Measurements from ENCODE around the gene CD69.

CD69 gene

DNA sequence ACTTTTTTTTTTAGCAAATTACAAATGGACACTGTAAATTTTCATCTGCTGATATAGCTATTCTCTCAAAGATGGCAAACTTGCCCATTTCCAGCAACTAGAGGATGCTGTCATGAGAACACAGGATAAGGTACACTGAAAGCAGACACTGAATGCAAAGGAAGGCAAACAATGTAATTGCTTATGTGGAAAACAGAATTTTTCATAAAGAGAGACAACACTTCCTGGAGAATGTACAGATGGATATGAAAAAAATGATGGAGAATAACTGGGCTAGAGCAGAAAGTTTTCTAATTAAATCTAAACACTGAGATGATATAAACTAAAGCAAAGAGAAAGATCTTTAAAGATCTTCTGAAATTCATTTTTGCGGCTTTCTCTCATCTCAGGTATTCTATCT, 581 bp downstream of the CD69 start:
- TF ChIP-seq, protein P1, sequence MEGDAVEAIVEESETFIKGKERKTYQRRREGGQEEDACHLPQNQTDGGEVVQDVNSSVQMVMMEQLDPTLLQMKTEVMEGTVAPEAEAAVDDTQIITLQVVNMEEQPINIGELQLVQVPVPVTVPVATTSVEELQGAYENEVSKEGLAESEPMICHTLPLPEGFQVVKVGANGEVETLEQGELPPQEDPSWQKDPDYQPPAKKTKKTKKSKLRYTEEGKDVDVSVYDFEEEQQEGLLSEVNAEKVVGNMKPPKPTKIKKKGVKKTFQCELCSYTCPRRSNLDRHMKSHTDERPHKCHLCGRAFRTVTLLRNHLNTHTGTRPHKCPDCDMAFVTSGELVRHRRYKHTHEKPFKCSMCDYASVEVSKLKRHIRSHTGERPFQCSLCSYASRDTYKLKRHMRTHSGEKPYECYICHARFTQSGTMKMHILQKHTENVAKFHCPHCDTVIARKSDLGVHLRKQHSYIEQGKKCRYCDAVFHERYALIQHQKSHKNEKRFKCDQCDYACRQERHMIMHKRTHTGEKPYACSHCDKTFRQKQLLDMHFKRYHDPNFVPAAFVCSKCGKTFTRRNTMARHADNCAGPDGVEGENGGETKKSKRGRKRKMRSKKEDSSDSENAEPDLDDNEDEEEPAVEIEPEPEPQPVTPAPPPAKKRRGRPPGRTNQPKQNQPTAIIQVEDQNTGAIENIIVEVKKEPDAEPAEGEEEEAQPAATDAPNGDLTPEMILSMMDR (IDR thresholded peaks at IDR 0.05; ENCODE audit: low read depth, low read length), result no peak
- no peak overlapping the region for H3K4me3 ChIP-seq (replicated peaks in 1 of 2; ENCODE audit: low read depth in 2 of 2, low read length in 2 of 2)
- no peak for DNase-seq (ENCODE audit: low read depth in 2 of 2)

DNA sequence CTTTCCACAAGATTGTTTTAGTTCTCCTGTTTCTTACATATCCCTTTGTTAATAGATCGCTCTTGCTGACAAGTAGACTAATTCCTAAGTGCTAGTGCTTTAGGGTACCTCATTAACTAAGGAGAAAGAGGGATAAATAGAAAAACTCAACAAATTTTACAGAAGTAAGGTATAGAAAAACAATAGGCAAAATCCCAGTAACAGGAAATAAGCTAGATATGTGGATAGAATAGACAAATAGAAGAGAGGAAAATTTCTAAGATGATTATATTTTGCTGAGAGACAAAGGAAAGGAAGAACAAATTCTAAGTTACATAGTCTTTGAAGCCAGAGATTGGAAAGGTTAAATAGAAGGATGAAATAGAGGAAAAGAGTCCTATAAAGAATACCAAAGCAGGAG, 1.0 kb downstream of the CD69 start:
- TF ChIP-seq, protein P1 (IDR thresholded peaks at IDR 0.05; ENCODE audit: low read depth, low read length), result no peak
- H3K4me3 ChIP-seq (replicated peaks in 1 of 2; ENCODE audit: low read depth in 2 of 2, low read length in 2 of 2), result no peak overlapping the region
- DNase-seq (ENCODE audit: low read depth in 2 of 2), result no peak

DNA sequence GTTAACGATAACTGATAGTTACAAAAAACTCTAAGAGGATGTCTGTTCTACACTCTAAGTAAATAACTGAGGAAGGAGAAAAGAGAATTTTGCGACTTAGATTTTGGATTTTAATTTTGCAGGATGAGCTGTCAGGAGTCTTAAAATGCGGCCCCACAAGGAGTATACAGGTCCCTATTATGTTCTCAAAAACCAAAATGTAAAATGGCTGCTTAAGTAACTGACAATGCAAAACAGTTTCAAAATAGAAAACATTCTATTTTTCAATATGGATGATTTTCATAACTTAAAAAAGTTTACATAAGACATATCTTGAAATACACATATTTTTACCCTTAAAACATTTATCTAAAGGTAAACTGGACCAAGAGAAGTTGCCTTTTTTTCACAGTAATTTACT, 2.6 kb downstream of the CD69 start:
- TF ChIP-seq, protein P1 (IDR thresholded peaks at IDR 0.05; ENCODE audit: low read depth, low read length), result no peak
- no peak for DNase-seq (ENCODE audit: low read depth in 2 of 2)
- H3K4me3 ChIP-seq (replicated peaks in 1 of 2; ENCODE audit: low read depth in 2 of 2, low read length in 2 of 2), result no peak overlapping the region

DNA sequence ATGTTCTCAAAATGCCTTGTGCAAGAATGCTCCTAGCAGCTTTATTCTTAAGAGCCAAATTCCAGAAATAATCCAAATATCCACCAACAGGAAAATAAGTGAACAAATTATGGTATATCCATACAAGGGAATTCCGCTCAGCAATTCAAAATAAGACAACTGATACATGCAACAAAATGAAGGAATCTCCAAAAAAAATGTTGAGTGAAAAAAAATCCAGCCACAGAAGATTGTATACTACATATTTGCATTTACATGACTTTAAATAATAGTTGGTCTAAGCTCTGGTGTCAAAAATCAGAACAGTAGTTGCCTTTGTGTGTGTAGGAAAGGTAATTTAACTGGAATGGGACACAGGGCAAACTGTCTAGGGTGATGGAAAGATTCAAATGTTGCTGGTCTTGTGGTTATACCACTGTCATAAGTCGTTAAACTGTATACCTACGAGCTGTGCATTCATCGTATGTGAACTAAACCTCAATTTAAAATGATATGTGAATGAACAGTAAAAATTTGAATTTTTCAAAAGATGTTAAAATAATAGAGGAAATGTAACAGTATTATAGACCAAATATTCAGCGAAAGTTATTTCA, 3.2 kb downstream of the CD69 start:
- TF ChIP-seq, protein P1 (IDR thresholded peaks at IDR 0.05; ENCODE audit: low read depth, low read length), result no peak
- DNase-seq (ENCODE audit: low read depth in 2 of 2), result no peak
- H3K4me3 ChIP-seq (replicated peaks in 1 of 2; ENCODE audit: low read depth in 2 of 2, low read length in 2 of 2), result no peak overlapping the region

DNA sequence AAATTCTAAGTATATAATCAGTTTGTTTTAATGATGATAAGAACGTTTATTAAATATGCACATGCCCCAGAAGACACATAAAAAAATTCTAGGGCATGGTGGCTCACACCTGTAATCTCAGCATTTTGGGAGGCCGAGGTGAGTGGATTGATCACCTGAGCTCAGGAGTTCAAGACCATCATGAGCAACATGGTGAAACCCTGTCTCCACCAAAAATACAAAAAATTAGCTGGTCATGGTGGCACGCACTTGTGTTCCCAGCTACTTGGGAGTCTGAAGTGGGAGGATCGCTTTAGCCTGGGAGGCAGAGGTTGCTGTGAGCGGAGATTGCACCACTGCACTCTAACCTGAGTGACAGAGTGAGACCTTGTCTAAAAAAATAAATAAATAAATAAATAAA, 4.0 kb downstream of the CD69 start:
- TF ChIP-seq, protein P1 (IDR thresholded peaks at IDR 0.05; ENCODE audit: low read depth, low read length), result no peak
- DNase-seq (ENCODE audit: low read depth in 2 of 2), result no peak
- H3K4me3 ChIP-seq (replicated peaks in 1 of 2; ENCODE audit: low read depth in 2 of 2, low read length in 2 of 2), result no peak overlapping the region

DNA sequence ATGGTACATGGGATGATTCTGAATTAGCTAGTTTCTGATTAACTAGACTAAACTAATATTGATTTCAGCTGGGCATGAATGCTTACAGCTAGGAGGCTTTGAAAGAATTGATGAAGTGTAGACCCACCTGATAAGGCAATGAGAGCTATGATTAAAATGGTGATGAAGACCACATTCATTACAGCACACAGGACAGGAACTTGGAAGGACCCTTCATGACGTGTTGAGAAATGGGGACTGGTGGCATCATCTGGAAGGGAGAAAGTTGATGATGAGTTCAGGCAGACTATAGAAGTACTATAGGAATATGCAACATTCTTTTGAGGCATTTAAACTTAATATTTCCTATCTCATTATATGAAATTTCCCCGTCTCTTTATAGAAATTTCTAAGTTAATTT, 4.5 kb downstream of the CD69 start:
- no peak for DNase-seq (ENCODE audit: low read depth in 2 of 2)
- TF ChIP-seq, protein P1 (IDR thresholded peaks at IDR 0.05; ENCODE audit: low read depth, low read length), result no peak
- H3K4me3 ChIP-seq (replicated peaks in 1 of 2; ENCODE audit: low read depth in 2 of 2, low read length in 2 of 2), result no peak overlapping the region

DNA sequence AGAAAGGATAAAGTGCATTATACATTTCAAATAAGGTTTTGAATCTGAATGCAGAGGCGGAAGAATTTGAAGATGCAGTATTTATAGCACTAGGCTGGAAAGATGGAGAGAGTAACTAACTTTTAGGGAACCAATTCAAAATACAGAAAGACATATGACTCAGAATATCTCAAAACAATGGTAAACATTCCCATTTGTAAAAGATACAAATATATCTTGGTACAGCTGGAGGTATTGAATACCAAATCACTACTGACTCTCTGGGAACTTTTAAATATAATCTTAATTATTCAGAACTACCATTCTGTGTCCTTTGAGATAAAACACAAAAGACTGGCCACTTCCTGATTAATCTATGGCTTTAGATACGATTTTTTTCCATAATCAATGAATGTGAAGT, 5.1 kb downstream of the CD69 start:
- no peak overlapping the region for H3K4me3 ChIP-seq (replicated peaks in 1 of 2; ENCODE audit: low read depth in 2 of 2, low read length in 2 of 2)
- DNase-seq (ENCODE audit: low read depth in 2 of 2), result no peak
- TF ChIP-seq, protein P1 (IDR thresholded peaks at IDR 0.05; ENCODE audit: low read depth, low read length), result no peak
